Lower leg skin (tissue), 3 donors: ENCODE measurements around the gene IDS.
"Not testable (repeated sequence)": the region's sequence is repeated elsewhere in the genome, so short reads cannot be mapped to it uniquely, and the experiment has no call there.

Source experiments
- POLR2A ChIP-seq, 2 donors: fragments of 450-650 bp; IDR thresholded peaks; one replicate each; pipeline ENCODE4 v1.6.1; 2016 to 2017; ENCODE audit warnings: antibody characterized with exemption in 2 of 2, mild to moderate bottlenecking in 1 of 2, moderate library complexity in 1 of 2
- TF ChIP-seq, protein P1 (sequence below), 3 donors: fragments of 450-650 bp; IDR thresholded peaks; one replicate each; pipeline ENCODE4 v1.5.1; 2016; ENCODE audit warnings: antibody characterized with exemption in 3 of 3, mild to moderate bottlenecking in 3 of 3, moderate library complexity in 2 of 3

DNA sequence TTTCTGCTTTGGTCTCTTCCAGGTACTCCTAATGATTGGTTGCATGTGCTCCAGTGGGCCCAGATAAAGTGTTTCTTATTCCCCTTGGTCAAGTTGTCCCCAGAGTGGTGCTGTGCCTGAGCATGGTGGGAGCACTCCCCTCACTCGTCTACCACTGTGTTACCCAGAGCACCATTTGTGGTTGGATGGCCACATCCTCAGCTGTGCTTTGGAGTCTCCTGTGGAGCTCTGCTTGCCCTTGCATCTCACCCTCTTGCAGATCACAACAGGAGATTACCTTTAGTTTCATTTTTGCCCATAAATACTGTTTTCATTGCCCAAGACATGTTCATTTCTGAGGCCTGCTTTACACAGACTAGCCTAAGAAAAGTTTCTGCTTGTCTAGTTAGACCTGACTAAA, 45.3 kb upstream of the IDS start:
- TF ChIP-seq, protein P1, sequence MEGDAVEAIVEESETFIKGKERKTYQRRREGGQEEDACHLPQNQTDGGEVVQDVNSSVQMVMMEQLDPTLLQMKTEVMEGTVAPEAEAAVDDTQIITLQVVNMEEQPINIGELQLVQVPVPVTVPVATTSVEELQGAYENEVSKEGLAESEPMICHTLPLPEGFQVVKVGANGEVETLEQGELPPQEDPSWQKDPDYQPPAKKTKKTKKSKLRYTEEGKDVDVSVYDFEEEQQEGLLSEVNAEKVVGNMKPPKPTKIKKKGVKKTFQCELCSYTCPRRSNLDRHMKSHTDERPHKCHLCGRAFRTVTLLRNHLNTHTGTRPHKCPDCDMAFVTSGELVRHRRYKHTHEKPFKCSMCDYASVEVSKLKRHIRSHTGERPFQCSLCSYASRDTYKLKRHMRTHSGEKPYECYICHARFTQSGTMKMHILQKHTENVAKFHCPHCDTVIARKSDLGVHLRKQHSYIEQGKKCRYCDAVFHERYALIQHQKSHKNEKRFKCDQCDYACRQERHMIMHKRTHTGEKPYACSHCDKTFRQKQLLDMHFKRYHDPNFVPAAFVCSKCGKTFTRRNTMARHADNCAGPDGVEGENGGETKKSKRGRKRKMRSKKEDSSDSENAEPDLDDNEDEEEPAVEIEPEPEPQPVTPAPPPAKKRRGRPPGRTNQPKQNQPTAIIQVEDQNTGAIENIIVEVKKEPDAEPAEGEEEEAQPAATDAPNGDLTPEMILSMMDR (IDR thresholded peaks at IDR 0.05) = not testable (repeated sequence)
- TF ChIP-seq POLR2A (IDR thresholded peaks at IDR 0.05) = not testable (repeated sequence)
